Erythroblast (primary cell): ENCODE results near the gene ADARB1.

Experiments
- DNase-seq, 2 experiments: peaks; one replicate each; lab custom pipeline; 2025; lab: John Stamatoyannopoulos, UW
- GATA1 ChIP-seq: IDR thresholded peaks from 2 replicates; pipeline ENCODE4 v1.6.1; 2011; ENCODE audit warnings: low read depth, mild to moderate bottlenecking, control low read depth, low read length, moderate library complexity
- POLR2A ChIP-seq: IDR thresholded peaks from 2 replicates; pipeline ENCODE4 v1.6.1; 2011; ENCODE audit warnings: mild to moderate bottlenecking, low read length

The ADARB1 gene

DNA sequence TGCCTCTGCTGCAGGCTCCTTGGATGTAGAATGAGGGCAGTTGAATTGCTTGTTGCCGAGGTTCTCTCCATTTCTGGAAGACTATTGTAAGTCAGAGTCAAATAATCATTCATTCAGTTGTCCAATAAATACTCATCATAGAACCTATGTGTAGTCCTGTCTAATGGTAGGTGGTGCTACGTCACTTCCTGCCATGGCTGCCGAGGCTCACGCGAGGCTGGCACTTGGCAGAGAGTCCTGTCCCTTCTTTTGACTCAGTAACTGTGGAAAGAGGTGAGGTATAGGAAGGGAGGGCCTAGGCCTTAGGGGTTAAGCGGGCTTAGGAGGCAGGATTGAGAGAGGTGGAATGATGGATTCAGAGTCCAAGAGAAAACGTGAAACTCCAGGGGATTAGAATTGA is 9.7 kb downstream of the ADARB1 start:
- DNase-seq = no peak
- TF ChIP-seq GATA1 (no peak), POLR2A (no peak)

DNA sequence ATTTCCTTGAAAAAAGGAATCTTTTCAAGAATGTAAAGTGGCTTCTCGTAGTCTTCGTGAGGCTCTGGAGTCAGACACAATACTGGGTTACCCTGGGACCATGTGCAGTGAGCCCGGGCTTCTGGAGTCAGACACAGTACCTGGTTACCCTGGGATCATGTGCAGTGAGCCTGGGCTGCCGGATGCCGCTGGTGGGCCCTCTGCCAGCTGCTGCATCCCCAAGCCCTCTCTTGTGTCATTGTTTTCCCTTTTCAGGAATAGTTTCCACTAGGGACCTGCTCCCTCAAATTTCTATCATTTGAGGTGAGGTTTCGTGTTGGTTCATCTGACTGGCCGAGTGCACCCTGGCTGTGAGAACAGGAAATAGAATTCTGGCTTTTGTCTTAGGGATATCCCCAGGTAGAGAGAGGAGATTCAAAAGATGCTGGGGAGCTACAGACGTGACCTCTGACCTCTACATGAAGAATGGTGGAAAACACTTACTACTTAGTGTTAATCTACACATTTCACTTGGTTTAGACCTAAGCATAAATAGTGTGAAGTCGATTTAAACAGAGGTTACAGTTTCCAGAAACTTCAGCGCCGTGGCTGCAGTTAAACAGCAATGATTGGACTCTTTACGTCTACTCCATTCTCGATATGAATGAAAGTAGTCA is 10.6 kb downstream of the ADARB1 start:
- TF ChIP-seq POLR2A = no peak
- TF ChIP-seq GATA1 = no peak
- no peak for DNase-seq

DNA sequence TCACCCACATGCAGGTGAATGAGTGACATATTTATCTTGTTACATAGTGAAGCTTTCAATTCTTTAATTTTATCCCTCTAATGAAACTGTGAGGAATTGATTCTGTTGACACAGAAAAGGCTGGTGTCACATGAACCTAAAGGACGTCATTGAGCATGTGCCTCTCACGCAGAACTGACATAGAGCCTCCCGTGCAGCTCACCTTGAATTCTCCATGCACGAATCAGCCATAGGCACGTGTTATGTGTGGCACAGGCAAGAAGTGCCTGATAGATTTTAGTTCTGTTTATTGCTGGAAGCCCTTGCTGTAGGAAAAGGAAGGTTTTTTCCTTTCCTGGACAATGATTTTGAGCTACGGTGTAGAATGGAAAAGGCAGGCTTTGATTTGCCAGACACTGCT is 11.3 kb downstream of the ADARB1 start:
- TF ChIP-seq POLR2A (no peak), GATA1 (no peak)
- no peak for DNase-seq

DNA sequence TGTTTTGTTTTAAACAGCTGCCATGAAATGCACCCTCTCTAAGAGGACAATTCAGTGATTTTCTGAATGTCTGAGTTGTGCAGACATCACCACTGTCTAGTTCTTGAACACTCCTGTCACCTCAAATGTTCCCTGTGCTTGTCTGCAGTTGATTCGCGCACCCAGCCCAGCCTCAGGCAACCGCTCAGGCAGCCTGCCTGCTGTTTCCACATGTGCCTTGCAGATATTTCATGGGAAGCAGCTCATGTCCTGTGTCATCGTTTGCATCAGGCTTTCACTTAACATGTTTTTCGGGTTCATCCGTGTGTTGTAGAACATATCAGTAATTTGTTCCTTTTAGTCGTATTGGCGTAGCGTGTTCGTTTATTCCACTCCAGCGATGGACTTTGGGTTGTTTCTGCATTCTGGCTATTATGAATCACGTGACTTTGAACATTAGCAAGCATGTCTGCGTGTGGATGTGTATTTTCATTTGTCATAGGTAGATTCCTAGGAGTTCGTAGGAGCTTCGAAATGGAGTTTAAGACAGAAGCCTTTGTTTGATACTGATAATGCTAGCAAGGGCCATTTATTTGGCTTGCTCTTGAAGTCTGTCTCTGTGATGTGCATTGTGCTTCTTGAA is 12.1 kb downstream of the ADARB1 start:
- TF ChIP-seq GATA1 (no peak), POLR2A (no peak)
- DNase-seq = no peak

DNA sequence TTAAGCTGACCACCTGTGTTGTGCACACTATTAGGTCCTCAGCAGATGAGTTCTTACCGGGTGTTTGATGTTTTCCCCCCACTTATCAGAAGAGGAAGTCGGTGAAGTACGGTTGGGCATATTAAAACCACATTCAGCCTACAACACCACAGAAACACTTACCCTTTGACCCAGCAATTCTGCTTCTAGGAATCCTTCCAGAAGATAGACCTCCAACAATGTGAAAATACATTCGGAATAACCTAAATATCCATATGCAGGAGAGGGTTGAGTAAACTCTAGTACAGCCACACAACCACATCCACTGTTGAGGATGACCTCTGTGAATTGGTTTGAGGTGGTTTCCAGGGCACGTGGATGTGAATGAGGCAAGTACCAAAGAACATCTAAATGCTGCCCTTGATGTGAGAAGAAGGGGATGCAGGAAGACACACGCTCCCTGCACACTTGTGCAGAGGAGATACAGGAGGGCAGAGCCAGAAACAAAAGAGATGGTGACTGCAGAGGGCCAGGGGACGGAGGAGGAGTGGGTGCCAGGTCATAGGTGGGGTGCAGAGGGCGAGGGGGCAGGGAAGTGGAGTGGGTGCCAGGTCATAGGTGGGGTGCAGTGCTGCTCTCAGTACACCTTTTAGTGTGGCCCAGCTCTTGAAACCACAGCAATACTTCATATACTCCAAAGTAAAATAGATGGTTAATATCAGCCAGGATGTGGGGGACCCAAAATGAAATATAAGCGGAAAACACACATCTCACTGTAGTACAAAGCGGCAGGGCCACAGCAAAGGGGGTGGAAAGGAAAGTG is 12.8 kb downstream of the ADARB1 start:
- no peak for TF ChIP-seq GATA1
- TF ChIP-seq POLR2A = no peak
- DNase-seq = no peak

DNA sequence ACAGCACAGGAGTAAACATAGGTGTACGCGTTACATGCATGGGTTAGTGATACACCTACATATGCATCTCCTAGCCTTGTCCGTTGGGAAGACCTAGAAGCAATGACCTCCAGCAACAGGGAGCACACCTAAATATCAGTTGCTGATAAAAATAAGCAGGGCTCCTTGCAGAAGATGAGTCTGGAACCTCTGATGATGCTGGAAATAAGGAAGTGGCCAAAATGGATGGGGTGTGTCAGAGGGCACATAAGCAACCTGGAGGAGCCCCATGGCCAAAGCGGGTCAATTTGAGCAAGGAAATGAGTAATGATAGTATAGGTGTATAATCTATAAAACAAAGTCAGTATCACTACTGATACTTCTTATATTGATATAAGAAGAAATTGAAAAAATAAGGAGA is 13.7 kb downstream of the ADARB1 start:
- no peak for TF ChIP-seq POLR2A
- DNase-seq = no peak

DNA sequence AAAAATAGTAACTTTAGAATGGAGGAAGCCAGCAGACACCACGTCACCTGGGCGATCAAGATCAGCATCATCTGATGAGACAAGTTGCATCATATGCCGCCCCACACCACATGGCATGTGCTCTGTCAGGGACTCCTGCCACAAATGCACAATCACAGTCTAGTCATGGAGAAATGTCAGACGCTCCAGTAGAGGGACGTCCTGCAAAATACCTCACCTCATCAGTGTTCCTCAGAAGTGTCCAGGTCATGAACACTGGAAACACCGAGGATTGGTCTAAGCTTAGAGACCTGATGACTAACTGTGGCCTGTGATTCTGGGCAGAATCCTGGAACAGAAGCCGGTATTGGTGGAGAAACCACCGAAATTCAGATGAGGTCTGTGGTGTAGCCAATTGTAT is 14.3 kb downstream of the ADARB1 start:
- DNase-seq = no peak
- TF ChIP-seq POLR2A (no peak), GATA1 (no peak)

DNA sequence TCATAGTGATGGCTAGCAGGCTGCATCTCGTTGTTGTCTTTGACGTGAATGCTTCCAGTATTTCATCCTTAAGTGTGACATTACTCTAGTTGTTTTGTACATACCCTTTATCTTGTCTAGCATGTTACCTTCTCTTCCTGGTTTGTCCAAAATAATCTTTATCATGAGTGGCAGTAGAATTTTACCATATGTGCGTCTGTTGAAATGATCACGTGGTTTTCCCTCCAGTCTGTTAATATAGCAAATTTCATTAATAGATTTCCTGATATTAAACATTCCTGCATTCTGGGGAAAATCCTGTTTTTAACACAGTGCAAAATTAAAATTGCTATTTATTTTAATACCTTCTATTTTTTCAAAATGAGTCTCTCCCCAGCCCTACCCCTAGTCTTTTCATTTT is 15.6 kb downstream of the ADARB1 start:
- TF ChIP-seq GATA1 (no peak), POLR2A (no peak)
- DNase-seq = no peak

DNA sequence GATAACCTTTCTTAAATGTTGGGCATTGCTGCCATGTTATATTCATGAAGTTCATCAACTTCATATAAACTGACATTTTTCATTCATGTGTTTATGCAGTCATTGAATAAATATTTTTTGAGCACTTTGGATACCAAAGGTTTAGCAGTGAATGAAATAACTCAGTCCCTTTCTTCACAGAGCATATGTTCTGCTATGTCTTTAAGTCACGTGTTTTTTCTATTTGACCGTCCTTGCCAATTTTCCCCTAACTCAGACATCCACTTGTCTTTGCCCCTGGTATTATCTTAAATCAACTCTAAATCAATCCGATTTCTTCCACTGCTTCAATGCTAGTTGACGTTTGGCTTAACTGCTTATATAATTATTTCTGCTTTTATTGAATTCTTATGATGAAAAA is 16.6 kb downstream of the ADARB1 start:
- no peak for DNase-seq
- no peak for TF ChIP-seq POLR2A
- TF ChIP-seq GATA1 = no peak

DNA sequence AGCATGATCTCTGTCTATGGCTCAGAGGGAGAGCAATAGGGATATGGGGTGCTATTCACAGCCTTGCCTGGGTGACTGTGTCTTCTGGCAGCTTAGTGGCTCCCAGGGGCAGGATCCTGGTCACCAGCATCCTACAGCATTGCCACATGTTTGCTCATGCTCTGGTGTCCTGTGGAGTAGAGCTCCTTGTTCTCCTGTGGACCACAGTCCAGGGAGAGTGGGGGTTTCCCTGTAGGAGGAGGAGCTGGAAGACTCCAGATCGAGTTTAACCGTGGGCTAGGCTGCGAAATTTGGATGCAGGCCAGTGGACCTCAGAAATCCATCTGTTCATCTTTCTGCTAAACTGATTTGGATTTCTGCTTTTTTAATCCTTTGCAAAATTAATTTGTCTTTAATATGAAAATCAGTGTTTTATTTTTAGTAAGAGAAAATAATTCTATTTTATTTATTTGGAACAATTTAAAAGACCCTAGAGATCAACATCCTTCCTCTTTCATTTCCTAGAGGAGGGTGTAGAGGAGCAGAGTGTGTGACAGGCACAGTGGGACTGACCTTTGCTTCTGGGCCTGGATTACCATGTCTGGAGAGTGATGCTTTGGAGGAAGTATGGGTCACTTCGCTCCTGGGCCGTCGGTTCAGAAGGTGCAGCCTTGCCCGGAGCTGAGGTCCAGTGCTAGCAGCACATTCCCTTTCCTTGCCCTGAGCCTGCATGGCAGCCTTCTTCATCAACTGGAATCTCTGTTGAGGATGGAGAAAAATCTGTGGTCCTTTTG is 17.4 kb downstream of the ADARB1 start:
- TF ChIP-seq POLR2A (no peak), GATA1 (no peak)
- DNase-seq = no peak

DNA sequence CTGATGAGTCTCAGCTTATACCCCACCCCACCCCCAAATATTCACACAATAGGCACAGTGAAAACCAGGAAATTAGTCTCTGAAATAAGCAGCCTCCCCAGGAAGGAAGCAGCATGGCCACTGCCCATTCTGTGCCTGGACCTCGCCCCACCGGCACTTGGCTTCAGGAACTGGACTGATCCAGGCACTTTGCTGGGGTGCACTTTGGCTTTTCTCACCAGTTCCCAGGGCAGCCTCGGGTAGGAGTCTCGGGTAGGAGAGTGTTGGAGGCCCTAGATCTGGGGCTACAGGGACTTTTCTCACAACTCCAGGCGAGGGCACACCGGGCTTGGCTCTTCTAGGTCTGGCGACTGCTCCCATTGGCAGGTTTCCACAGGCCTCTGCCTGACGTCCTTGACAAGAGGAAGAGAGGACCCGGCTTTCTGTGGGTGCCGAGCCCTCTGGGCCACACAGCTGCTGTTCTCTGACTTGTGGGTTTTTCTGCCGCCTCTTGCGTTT is 18.7 kb downstream of the ADARB1 start:
- TF ChIP-seq POLR2A = no peak
- TF ChIP-seq GATA1 = no peak
- DNase-seq = no peak

DNA sequence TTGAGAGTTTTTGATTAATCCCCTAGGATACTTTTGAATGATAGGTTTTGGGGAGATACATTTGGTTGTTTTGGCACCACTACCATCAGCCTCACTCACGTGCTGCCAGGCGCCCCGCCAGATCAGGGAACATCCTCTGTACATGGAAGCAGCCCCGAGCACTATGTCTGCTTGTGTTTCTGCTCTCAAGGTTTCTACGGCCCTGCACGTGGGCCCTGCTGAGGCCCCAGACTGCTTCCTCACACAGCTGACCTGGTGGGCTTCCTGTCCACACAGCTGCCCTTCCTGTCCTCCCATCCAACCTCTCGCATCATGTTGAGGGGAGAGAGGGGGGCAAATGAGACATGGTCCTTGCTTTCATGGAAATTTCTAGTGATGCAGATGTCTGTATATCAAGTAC is 20.0 kb downstream of the ADARB1 start:
- no peak for DNase-seq
- TF ChIP-seq POLR2A (no peak), GATA1 (no peak)

DNA sequence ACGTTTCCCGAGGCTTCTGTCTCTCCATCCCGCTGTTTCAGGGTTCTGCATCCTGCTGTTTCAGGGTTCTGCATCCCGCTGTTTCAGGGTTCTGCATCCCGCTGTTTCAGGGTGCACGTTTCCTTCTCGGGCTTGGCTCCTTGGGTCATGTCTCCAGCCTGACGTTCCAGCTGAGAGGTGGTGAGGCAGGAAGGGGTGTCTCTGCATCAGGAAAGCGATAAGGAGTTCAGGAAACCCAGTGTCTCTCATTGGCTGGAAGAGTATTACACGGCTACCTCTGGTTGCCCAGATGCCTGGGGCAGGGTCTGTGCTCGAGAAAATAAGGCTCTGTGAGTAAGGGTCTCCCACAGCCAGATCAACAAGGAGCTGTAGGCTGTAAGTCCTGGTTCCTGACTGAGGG is 21.1 kb downstream of the ADARB1 start:
- DNase-seq = no peak
- no peak for TF ChIP-seq POLR2A

DNA sequence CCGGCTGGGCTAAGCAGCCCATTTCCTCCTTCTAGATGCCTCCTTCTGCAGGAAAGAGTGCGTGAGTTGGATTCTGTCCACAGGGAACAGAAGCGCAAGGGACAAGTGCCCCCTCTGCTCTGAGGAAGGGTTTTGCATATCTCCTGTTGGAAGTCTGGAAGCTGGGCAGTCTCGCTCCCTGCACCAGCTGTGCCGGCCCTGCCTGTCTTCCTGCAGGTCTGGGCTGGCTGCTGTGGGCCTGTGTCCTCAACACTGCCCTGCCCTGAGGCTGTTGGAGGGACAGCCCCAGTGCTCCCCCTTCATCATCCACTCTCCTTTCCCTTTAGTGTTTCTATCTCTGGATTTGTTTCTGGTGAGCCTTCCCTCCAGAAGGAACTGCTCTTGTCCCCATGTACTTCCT is 21.8 kb downstream of the ADARB1 start:
- no peak for DNase-seq
- no peak for TF ChIP-seq GATA1
- no peak for TF ChIP-seq POLR2A
